Measurements from ENCODE around the gene NFYC.

DNA sequence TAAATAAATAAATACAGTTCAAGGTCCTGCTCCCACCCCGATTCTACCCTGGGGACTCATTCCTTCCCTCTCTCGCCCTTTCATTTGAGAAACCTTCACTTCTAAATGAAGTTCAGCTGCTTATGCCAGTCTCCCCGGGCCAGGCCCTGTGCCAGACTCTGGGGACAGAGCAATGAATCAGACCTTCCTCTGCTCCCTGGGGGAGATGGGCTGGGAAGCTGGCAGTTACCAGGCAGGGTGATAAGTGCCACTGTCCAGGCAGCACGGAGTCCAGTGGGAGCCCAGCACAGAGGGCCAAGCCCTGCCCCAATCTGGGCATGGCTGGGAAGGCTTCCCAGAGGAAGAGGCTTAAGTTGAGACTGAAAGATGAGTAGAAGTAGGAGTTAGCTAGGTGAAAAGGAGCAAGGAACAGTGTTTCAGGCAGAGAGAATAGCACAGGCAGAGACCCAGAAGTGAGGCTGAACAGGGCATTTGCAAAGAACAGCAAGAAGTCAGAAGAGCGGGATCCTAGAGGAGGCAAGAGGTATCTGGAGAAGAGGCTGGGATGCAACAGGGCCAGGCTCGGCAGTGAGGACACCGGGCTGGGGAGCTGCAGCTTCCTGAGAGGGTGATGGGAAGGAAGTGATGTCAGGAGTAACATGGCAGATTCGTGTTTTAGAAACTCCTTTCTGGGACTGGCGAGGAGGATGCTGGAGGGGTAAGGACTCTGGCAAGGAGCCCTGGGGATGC, 105.6 kb downstream of the NFYC start:
- TF ChIP-seq GATA2 (IDR thresholded peaks at IDR 0.05; ENCODE audit: low read depth, low read length) (no peak), GATA3 (IDR thresholded peaks at IDR 0.05; ENCODE audit: low read depth, low read length) (no peak)

All from SH-SY5Y (cell line).